Stimulated activated CD4-positive, alpha-beta T cell treated with anti-CD3 and anti-CD28 coated beads, Interleukin-4, amount 100 ng/mL, for 48 hours (primary cell): ENCODE data around the gene SEMA3C.

ENCODE experiments used
- DNase-seq, 2 donors: peaks; one replicate each; pipeline ENCODE4 v3.0.0-alpha.2; 2020; ENCODE audit warnings: low read depth in 2 of 2

Gene SEMA3C

GRCh38 chr7:80823057-80823456 is 95.8 kb downstream of the SEMA3C start:
- DNase-seq = no peak

GRCh38 chr7:80821771-80822319 is 97.0 kb downstream of the SEMA3C start:
- no peak for DNase-seq

- no peak for DNase-seq
Measured at GRCh38 chr7:80819503-80819902, 99.3 kb downstream of the SEMA3C start.

GRCh38 chr7:80818181-80818580 is 100.7 kb downstream of the SEMA3C start:
- no peak for DNase-seq

- no peak for DNase-seq
Measured at GRCh38 chr7:80816806-80817205, 102.0 kb downstream of the SEMA3C start.

- no peak for DNase-seq
Measured at GRCh38 chr7:80815733-80816132, 103.1 kb downstream of the SEMA3C start.

GRCh38 chr7:80809545-80809944 is 109.3 kb downstream of the SEMA3C start:
- DNase-seq = no peak

GRCh38 chr7:80807166-80807900 is 111.5 kb downstream of the SEMA3C start:
- DNase-seq = no peak

- no peak for DNase-seq
Measured at GRCh38 chr7:80806663-80807062, 112.2 kb downstream of the SEMA3C start.

- no peak for DNase-seq
Measured at GRCh38 chr7:80804589-80804988, 114.3 kb downstream of the SEMA3C start.

GRCh38 chr7:80802527-80802926 is 116.3 kb downstream of the SEMA3C start:
- DNase-seq = no peak

- no peak for DNase-seq
Measured at GRCh38 chr7:80794631-80795573, 123.9 kb downstream of the SEMA3C start.

GRCh38 chr7:80791509-80791929 is 127.3 kb downstream of the SEMA3C start:
- no peak for DNase-seq

- DNase-seq = no peak
Measured at GRCh38 chr7:80790877-80791276, 128.0 kb downstream of the SEMA3C start.

GRCh38 chr7:80787721-80788120 is 131.1 kb downstream of the SEMA3C start:
- no peak for DNase-seq

GRCh38 chr7:80785961-80786536 is 132.8 kb downstream of the SEMA3C start:
- no peak for DNase-seq

- DNase-seq = no peak
Measured at GRCh38 chr7:80785276-80785675, 133.6 kb downstream of the SEMA3C start.

- no peak for DNase-seq
Measured at GRCh38 chr7:80783678-80784327, 135.0 kb downstream of the SEMA3C start.

- no peak for DNase-seq
Measured at GRCh38 chr7:80783186-80783677, 135.6 kb downstream of the SEMA3C start.

- no peak for DNase-seq
Measured at GRCh38 chr7:80781561-80781979, 137.3 kb downstream of the SEMA3C start.

GRCh38 chr7:80781146-80781545 is 137.7 kb downstream of the SEMA3C start:
- no peak for DNase-seq
